ENCODE results near the gene ITGAE. TPM values are rescaled to one million over a fixed set of nuclear protein-coding genes. Genes with fewer than 3 reads are reported as not detected.
"Not testable (repeated sequence)": the region's sequence is repeated elsewhere in the genome, so short reads cannot be mapped to it uniquely, and the experiment has no call there.

ITGAE gene
- total and polyA plus RNA-seq, 10 of the 15 experiments (the other 5 are each of a cell fraction or from before 2014, with no cell fraction given), result 13.1 to 161 (median 34.8) TPM

GRCh38 chr17:3702041-3702539, 98.9 kb downstream of the ITGAE start:
- WGBS (ENCODE audit: insufficient coverage, insufficient replicate concordance, low lambda C conversion rate, missing lambda C conversion rate), result 83% methylated on average over 7 of the region's 7 CpGs
- ATAC-seq; DNase-seq (ENCODE audit: low read depth, low spot score); H3K4me2 ChIP-seq (ENCODE audit: control insufficient read depth, insufficient read depth); BruUV-seq (replicated peaks); H2AFZ ChIP-seq (ENCODE audit: control insufficient read depth, low read depth, low read length); H3K36me3 ChIP-seq (ENCODE audit: control insufficient read depth in 2 of 2, insufficient read depth in 2 of 2, low read length in 1 of 2); H3K79me2 ChIP-seq (ENCODE audit: control insufficient read depth, insufficient read depth, low read length); H3K27ac ChIP-seq (ENCODE audit: control insufficient read depth, insufficient read depth); H3K27me3 ChIP-seq (replicated peaks in 1 of 2; ENCODE audit: control insufficient read depth in 2 of 2, insufficient read depth in 2 of 2, low read length in 1 of 2); RAD21 ChIA-PET (ENCODE audit: unreplicated experiment); H4K20me1 ChIP-seq (ENCODE audit: control insufficient read depth, insufficient read depth); H3K9ac ChIP-seq (ENCODE audit: control insufficient read depth, insufficient read depth, low read length); CTCF ChIA-PET; H3K4me3 ChIP-seq; H3K4me1 ChIP-seq (ENCODE audit: control insufficient read depth, insufficient read depth, low read length); FAIRE-seq; intact Hi-C loops (cut with micrococcal nuclease; ENCODE audit: unreplicated experiment): not testable (repeated sequence)
- TF ChIP-seq NFYB (IDR thresholded peaks at IDR 0.05; ENCODE audit: insufficient read depth, low read depth, low read length), result peak; percentile 83
- peaks cover 15% of the 10 kb centered on the region; the same call in 2 of the 3 replicates for H3K9me3 ChIP-seq (replicated peaks; ENCODE audit: control insufficient read depth, insufficient read depth, low read length)
- ChIA-PET SMC1A (ENCODE audit: uncharacterized antibody, unreplicated experiment) (interaction anchor here (1.3 to 1.9 kb wide), 2 partner anchors 9 to 21 kb away, joined by 4 to 5 read pairs; no protein-coding TSS in a partner anchor), POLR2A (interaction anchor here (0.9 kb wide), 1 partner anchor 9 kb away, joined by 5 read pairs; no protein-coding TSS in a partner anchor)
- in situ Hi-C loops (cut with MboI), result loop anchor here (25.0 kb wide), 1 partner anchor 1510 kb away; no protein-coding TSS in a partner anchor

- Histone ChIP-seq H3K79me2 (ENCODE audit: control insufficient read depth, insufficient read depth, low read length) (peaks cover 3% of the 10 kb centered on the region), H3K9ac (ENCODE audit: control insufficient read depth, insufficient read depth, low read length) (no peak overlapping the region), H3K4me3 (no peak overlapping the region), H3K4me1 (ENCODE audit: control insufficient read depth, insufficient read depth, low read length) (peaks cover 13% of the 10 kb centered on the region), H3K27ac (ENCODE audit: control insufficient read depth, insufficient read depth) (no peak overlapping the region), H3K4me2 (ENCODE audit: control insufficient read depth, insufficient read depth) (no peak overlapping the region), H3K9me3 (replicated peaks; ENCODE audit: control insufficient read depth, insufficient read depth, low read length) (peaks cover 15% of the 10 kb centered on the region; the same call in 2 of the 3 replicates), H2AFZ (ENCODE audit: control insufficient read depth, low read depth, low read length) (no peak overlapping the region), H4K20me1 (ENCODE audit: control insufficient read depth, insufficient read depth) (no peaks in the 10 kb centered on the region), H3K36me3 (ENCODE audit: control insufficient read depth in 2 of 2, insufficient read depth in 2 of 2, low read length in 1 of 2) (no peaks in the 10 kb centered on the region), H3K27me3 (replicated peaks in 1 of 2; ENCODE audit: control insufficient read depth in 2 of 2, insufficient read depth in 2 of 2, low read length in 1 of 2) (no peaks in the 10 kb centered on the region)
- WGBS (ENCODE audit: insufficient coverage, insufficient replicate concordance, low lambda C conversion rate, missing lambda C conversion rate), result 67% methylated on average over 4 of the region's 4 CpGs
- DNase-seq (ENCODE audit: low read depth, low spot score) (no peak), FAIRE-seq (no peak), ATAC-seq (no peak)
- no TSS peak for BruUV-seq (replicated peaks)
- ChIA-PET CTCF (no interaction called here), POLR2A (no interaction called here), SMC1A (ENCODE audit: uncharacterized antibody, unreplicated experiment) (no interaction called here), RAD21 (ENCODE audit: unreplicated experiment) (no interaction called here)
- TF ChIP-seq ZBED1 (IDR thresholded peaks at IDR 0.05; ENCODE audit: borderline replicate concordance) (no peak), NFXL1 (IDR thresholded peaks at IDR 0.05; ENCODE audit: borderline replicate concordance) (no peak), EGR1 (IDR thresholded peaks at IDR 0.05; ENCODE audit: borderline replicate concordance in 1 of 2, low read depth in 2 of 2, low read length in 2 of 2) (no peak), IRF4 (IDR thresholded peaks at IDR 0.05; ENCODE audit: low read depth, low read length) (no peak), GATAD2B (conservative IDR thresholded peaks at IDR 0.05; ENCODE audit: low read depth) (no peak), YY1 (IDR thresholded peaks at IDR 0.05; ENCODE audit: low read depth, low read length) (no peak), PML (IDR thresholded peaks at IDR 0.05; ENCODE audit: low read length) (no peak), STAT1 (conservative IDR thresholded peaks at IDR 0.05) (no peak), BACH1 (IDR thresholded peaks at IDR 0.05; ENCODE audit: borderline replicate concordance) (no peak), CBFB (IDR thresholded peaks at IDR 0.05; ENCODE audit: low read depth) (no peak), ZNF24 (IDR thresholded peaks at IDR 0.05) (no peak), PAX5 (IDR thresholded peaks at IDR 0.05; ENCODE audit: borderline replicate concordance, low read depth, low read length) (no peak), BCL11A (IDR thresholded peaks at IDR 0.05; ENCODE audit: low read depth, low read length) (no peak), HDGF (IDR thresholded peaks at IDR 0.05) (no peak), ZNF384 (IDR thresholded peaks at IDR 0.05; ENCODE audit: borderline replicate concordance, low read depth, low read length) (no peak), IKZF2 (IDR thresholded peaks at IDR 0.05) (no peak), RB1 (IDR thresholded peaks at IDR 0.05; ENCODE audit: borderline replicate concordance) (no peak), USF1 (IDR thresholded peaks at IDR 0.05; ENCODE audit: borderline replicate concordance, extremely low read length, insufficient read depth, low read depth, low read length) (no peak), NBN (IDR thresholded peaks at IDR 0.05) (no peak), SMARCA5 (IDR thresholded peaks at IDR 0.05) (no peak)
- in situ Hi-C loops (cut with MboI) (loop anchor here (25.0 kb wide), 1 partner anchor 1512 kb away; no protein-coding TSS in a partner anchor), intact Hi-C loops (cut with micrococcal nuclease; ENCODE audit: unreplicated experiment) (no loop called here)
Measured at GRCh38 chr17:3699951-3700350, 101.0 kb downstream of the ITGAE start.

Data from GM12878 (cell line).